Fibroblast of the aortic adventitia (primary cell): ENCODE results near the gene HPGD. TPM values are rescaled to one million over a fixed set of nuclear protein-coding genes. Genes with fewer than 3 reads are reported as not detected.

Experiments used
- DNase-seq: peaks from one replicate; pipeline ENCODE4 v3.0.0-alpha.2; 2010; ENCODE audit warnings: low read depth
- H3K4me3 ChIP-seq: 2 replicates; pipeline ENCODE4 v1.5.1; 2011; ENCODE audit warnings: low read depth, mild to moderate bottlenecking, control low read depth, low read length, moderate library complexity
- CTCF ChIP-seq: IDR thresholded peaks from 2 replicates; pipeline ENCODE4 v1.5.1; 2011; ENCODE audit warnings: mild to moderate bottlenecking, low read length, control low read depth, inconsistent platforms; ENCODE audit not compliant: insufficient read depth
- total RNA-seq: library from RNA; depleted of rRNA; stranded (reverse); fragments of >200 nt; gene quantifications from 2 replicates; pipeline ENCODE4 v1.2.3, GENCODE V29; 2012; ENCODE audit warnings: low replicate concordance

HPGD gene
- total RNA-seq, 1 donor, result 2.7 TPM

GRCh38 chr4:174485025-174485424, 37.3 kb downstream of the HPGD start:
- DNase-seq, result no peak
- H3K4me3 ChIP-seq, result no peak overlapping the region
- no peak for TF ChIP-seq CTCF

GRCh38 chr4:174483792-174484191, 38.5 kb downstream of the HPGD start:
- DNase-seq, result no peak
- TF ChIP-seq CTCF, result no peak
- H3K4me3 ChIP-seq, result no peak overlapping the region

GRCh38 chr4:174479140-174479539, 43.1 kb downstream of the HPGD start:
- DNase-seq, result no peak
- TF ChIP-seq CTCF, result no peak

GRCh38 chr4:174475528-174475927, 46.8 kb downstream of the HPGD start:
- H3K4me3 ChIP-seq, result no peak overlapping the region
- DNase-seq, result no peak
- TF ChIP-seq CTCF, result no peak

More at GRCh38 chr4:174479140-174479539, 43.1 kb downstream of the HPGD start:
- H3K4me3 ChIP-seq, result no peak overlapping the region

GRCh38 chr4:174474457-174475075, 47.7 kb downstream of the HPGD start:
- DNase-seq, result no peak
- H3K4me3 ChIP-seq, result no peak overlapping the region
- no peak for TF ChIP-seq CTCF

GRCh38 chr4:174467107-174467506, 55.2 kb downstream of the HPGD start:
- TF ChIP-seq CTCF, result no peak
- no peak overlapping the region for H3K4me3 ChIP-seq
- DNase-seq, result peak; percentile 33

- no peak for DNase-seq
Observed at GRCh38 chr4:174464949-174465348, 57.3 kb downstream of the HPGD start.

More at GRCh38 chr4:174464949-174465348, 57.3 kb downstream of the HPGD start:
- H3K4me3 ChIP-seq, result no peak overlapping the region
- no peak for TF ChIP-seq CTCF
